Activated CD4-positive, alpha-beta memory T cell treated with anti-CD3 and anti-CD28 coated beads for 36 hours (primary cell): ENCODE results near the gene ARF6. TPM values are rescaled to one million over a fixed set of nuclear protein-coding genes. Genes with fewer than 3 reads are reported as not detected.

Source experiments
- CTCF ChIA-PET: fragments of 350-600 bp; sonication (Branson Sonifier 250); formaldehyde crosslinking; loops from one replicate; lab custom pipeline; 2021; ENCODE audit warnings: antibody characterized with exemption, inconsistent platforms; lab: Charles Lee
- POLR2A ChIA-PET: fragments of 350-600 bp; sonication (Branson Sonifier 250); formaldehyde crosslinking; loops from one replicate; lab custom pipeline; 2021; ENCODE audit warnings: antibody characterized with exemption; lab: Charles Lee
- DNase-seq: peaks from one replicate; pipeline ENCODE4 v3.0.0-alpha.2; 2020
- H3K27ac Mint-ChIP-seq: one replicate; pipeline ENCODE4 v1.8.0; 2021; ENCODE audit warnings: mixed read lengths
- H3K27me3 Mint-ChIP-seq: one replicate; pipeline ENCODE4 v1.8.0; 2021; ENCODE audit warnings: mixed read lengths
- H3K36me3 Mint-ChIP-seq: one replicate; pipeline ENCODE4 v1.8.0; 2021; ENCODE audit warnings: mixed read lengths
- H3K4me1 Mint-ChIP-seq: one replicate; pipeline ENCODE4 v1.8.0; 2021; ENCODE audit warnings: low read depth, mixed read lengths
- H3K4me3 Mint-ChIP-seq: one replicate; pipeline ENCODE4 v1.8.0; 2021; ENCODE audit warnings: mild to moderate bottlenecking, mixed read lengths
- H3K9me3 Mint-ChIP-seq: one replicate; pipeline ENCODE4 v1.8.0; 2021; ENCODE audit warnings: mixed read lengths
- intact Hi-C: fragments of 100-400 bp; cut with micrococcal nuclease; formaldehyde crosslinking; loops from one replicate; pipeline ENCODE4 v1.15.1; 2023
- total RNA-seq, 2 experiments: library from RNA; stranded (reverse); gene quantifications; one replicate each; pipeline ENCODE4 v1.2.3, GENCODE V29; 2021

Gene ARF6
- total RNA-seq, 2 experiments from 2014 or later = 198 to 202 TPM

DNA sequence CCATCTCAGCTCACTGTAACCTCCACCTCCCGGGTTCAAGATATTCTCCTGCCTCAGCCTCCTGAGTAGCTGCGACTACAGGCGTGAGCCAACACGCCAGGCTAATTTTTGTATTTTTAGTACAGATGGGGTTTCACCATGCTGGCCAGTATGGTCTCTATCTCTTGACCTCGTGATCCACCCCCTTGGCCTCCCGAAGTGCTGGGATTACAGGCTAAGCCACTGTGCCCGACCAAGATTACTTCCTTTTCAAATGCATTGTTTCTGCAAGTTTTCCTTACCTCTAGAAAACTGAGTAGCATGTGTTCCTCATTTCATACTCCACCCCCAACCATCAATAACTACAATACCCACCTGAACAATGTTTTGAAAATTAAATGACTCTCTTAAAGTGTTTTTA lies 13.1 kb downstream of the ARF6 start:
- Mint-ChIP-seq H3K27ac (no peak overlapping the region), H3K27me3 (no peaks in the 10 kb centered on the region)

DNA sequence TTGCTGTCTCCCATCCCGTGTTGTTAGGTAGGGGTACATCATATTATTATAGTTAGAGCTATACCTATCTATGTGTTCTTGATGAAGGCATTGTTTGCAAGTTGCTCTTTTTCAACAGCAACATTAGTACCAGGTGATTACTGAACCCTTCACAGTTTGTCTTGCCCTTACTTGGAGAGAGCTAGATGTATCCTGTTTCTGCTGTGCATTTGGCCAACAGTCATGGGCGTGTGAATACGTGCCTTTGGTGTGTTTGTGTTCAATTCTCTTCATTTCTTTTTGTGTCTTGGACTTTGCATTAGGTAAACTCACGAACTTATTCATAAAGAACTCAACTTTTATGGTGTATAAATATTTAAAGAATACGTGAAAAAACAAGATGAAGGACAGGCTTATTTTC lies 14.3 kb downstream of the ARF6 start:
- no peak for DNase-seq
- CTCF ChIA-PET = interaction anchor here (0.8 to 2.1 kb wide), 5 partner anchors 44 to 197 kb away, joined by 3 to 7 read pairs (median 3); partner anchors contain the start of gene NEMF
- H3K4me1 Mint-ChIP-seq = peaks cover 40% of the 10 kb centered on the region
- H3K27ac Mint-ChIP-seq = no peak overlapping the region
- intact Hi-C loops = no loop called here
- POLR2A ChIA-PET = interaction anchor here (0.8 to 1.8 kb wide), 9 partner anchors 8 to 106 kb away, joined by 3 to 5 read pairs (median 4); no protein-coding TSS in a partner anchor
- H3K9me3 Mint-ChIP-seq = no peaks in the 10 kb centered on the region
- H3K4me3 Mint-ChIP-seq = no peak overlapping the region
- peaks cover 2% of the 10 kb centered on the region for H3K36me3 Mint-ChIP-seq
- H3K27me3 Mint-ChIP-seq = no peaks in the 10 kb centered on the region

More for the DNA sequence above, 13.1 kb downstream of the ARF6 start:
- DNase-seq = no peak
- Mint-ChIP-seq H3K36me3 (peaks cover 2% of the 10 kb centered on the region), H3K9me3 (no peaks in the 10 kb centered on the region), H3K4me3 (no peak overlapping the region), H3K4me1 (peaks cover 33% of the 10 kb centered on the region)
- ChIA-PET POLR2A (interaction anchor here (1.3 to 1.8 kb wide), 3 partner anchors 43 to 107 kb away, joined by 3 to 6 read pairs (median 3); no protein-coding TSS in a partner anchor), CTCF (interaction anchor here (1.0 to 1.2 kb wide), 3 partner anchors 47 to 198 kb away, joined by 3 read pairs; no protein-coding TSS in a partner anchor)
- intact Hi-C loops = no loop called here

DNA sequence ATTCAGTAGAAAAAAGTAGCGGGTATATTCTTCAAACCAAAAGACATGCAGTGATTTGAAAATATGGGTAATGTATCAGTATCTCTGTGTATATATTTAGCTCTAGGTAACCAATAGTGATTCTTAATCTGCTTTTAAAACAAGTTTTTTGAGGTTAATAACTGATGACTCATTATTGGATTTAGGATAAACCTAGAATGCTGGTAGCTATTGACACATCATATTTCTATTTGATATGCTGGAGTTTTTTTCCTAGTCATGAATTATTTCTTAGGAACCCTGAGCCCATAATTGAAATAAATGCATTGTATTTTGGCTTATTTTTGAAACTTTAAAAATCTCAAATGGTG lies 15.5 kb downstream of the ARF6 start:
- intact Hi-C loops = no loop called here
- Mint-ChIP-seq H3K9me3 (no peaks in the 10 kb centered on the region), H3K4me1 (peaks cover 36% of the 10 kb centered on the region), H3K36me3 (peaks cover 2% of the 10 kb centered on the region), H3K4me3 (peak overlapping the region; percentile 5), H3K27ac (no peak overlapping the region), H3K27me3 (no peaks in the 10 kb centered on the region)
- DNase-seq = no peak
- POLR2A ChIA-PET = interaction anchor here (0.8 to 1.8 kb wide), 5 partner anchors 9 to 152 kb away, joined by 3 to 5 read pairs (median 4); no protein-coding TSS in a partner anchor
- CTCF ChIA-PET = interaction anchor here (0.6 to 2.1 kb wide), 2 partner anchors 196 to 950 kb away, joined by 3 to 7 read pairs; no protein-coding TSS in a partner anchor

GRCh38 chr14:49909016-49909415 lies 16.1 kb downstream of the ARF6 start:
- no peak for DNase-seq
- H3K27me3 Mint-ChIP-seq = no peaks in the 10 kb centered on the region
- ChIA-PET POLR2A (interaction anchor here (1.1 kb wide), 2 partner anchors 11 to 152 kb away, joined by 3 read pairs; no protein-coding TSS in a partner anchor), CTCF (no interaction called here)
- H3K36me3 Mint-ChIP-seq = peaks cover under 1% of the 10 kb centered on the region
- H3K9me3 Mint-ChIP-seq = no peaks in the 10 kb centered on the region
- no peak overlapping the region for H3K27ac Mint-ChIP-seq
- peaks cover 36% of the 10 kb centered on the region for H3K4me1 Mint-ChIP-seq
- H3K4me3 Mint-ChIP-seq = no peak overlapping the region
- intact Hi-C loops = no loop called here

- ChIA-PET CTCF (no interaction called here), POLR2A (no interaction called here)
- DNase-seq = no peak
- Mint-ChIP-seq H3K36me3 (no peaks in the 10 kb centered on the region), H3K27me3 (no peaks in the 10 kb centered on the region), H3K4me3 (no peak overlapping the region), H3K27ac (no peak overlapping the region), H3K4me1 (peaks cover 21% of the 10 kb centered on the region), H3K9me3 (no peaks in the 10 kb centered on the region)
- intact Hi-C loops = no loop called here
These were observed 22.2 kb downstream of the ARF6 start for GRCh38 chr14:49915085-49915484.

- POLR2A ChIA-PET = no interaction called here
- Mint-ChIP-seq H3K36me3 (no peaks in the 10 kb centered on the region), H3K27me3 (no peaks in the 10 kb centered on the region), H3K4me1 (peaks cover 23% of the 10 kb centered on the region), H3K9me3 (no peaks in the 10 kb centered on the region), H3K27ac (no peak overlapping the region), H3K4me3 (no peak overlapping the region)
- intact Hi-C loops = no loop called here
- CTCF ChIA-PET = interaction anchor here (1.2 kb wide), 1 partner anchor 27 kb away, joined by 3 read pairs; no protein-coding TSS in a partner anchor
- DNase-seq = no peak
These were observed 25.8 kb downstream of the ARF6 start for GRCh38 chr14:49918706-49919105.

DNA sequence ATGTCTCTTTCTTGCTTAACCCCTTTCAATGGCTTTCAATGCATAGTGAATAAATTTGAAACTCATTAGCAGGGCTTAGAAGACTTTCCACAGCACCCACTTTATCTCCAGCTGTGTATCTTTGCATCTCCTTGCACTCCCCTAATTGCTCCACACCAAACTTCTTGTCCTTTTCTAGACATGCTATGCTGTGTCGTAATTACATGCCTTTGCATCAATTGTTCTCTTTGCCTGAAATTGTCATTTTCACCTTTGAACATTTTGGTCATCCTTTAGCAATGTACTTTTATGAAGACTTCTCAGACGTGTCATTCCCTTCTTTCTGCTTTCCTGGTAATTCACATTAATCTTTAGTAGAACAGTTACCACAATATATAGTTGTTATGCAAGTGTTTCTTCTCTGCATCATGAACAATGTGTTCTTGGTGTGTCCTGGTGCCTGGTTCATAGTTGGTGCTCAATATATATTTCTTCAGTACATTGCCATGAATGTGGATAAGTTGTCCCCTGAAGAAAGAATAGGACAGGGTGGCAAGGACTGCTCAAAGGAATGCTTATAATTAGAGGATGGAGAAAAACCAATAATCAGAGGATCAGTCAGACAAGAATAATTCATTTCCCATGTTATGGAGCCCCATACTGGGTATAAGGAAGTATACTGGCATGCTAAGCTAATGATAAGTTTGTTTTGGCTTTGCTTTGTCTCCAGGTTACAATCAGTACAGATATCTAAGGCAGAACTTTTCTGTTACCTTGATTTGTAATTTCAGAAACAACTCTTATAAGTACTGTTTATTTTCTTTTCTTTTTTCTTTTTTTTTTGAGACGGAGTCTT lies 27.2 kb downstream of the ARF6 start:
- no peak overlapping the region for H3K27ac Mint-ChIP-seq
- intact Hi-C loops = no loop called here
- ChIA-PET POLR2A (no interaction called here), CTCF (no interaction called here)
- H3K9me3 Mint-ChIP-seq = no peaks in the 10 kb centered on the region
- no peaks in the 10 kb centered on the region for H3K36me3 Mint-ChIP-seq
- no peak overlapping the region for H3K4me3 Mint-ChIP-seq
- DNase-seq = no peak
- no peaks in the 10 kb centered on the region for H3K27me3 Mint-ChIP-seq
- peaks cover 18% of the 10 kb centered on the region for H3K4me1 Mint-ChIP-seq

GRCh38 chr14:49920935-49921334 lies 28.1 kb downstream of the ARF6 start:
- CTCF ChIA-PET = no interaction called here
- POLR2A ChIA-PET = no interaction called here

DNA sequence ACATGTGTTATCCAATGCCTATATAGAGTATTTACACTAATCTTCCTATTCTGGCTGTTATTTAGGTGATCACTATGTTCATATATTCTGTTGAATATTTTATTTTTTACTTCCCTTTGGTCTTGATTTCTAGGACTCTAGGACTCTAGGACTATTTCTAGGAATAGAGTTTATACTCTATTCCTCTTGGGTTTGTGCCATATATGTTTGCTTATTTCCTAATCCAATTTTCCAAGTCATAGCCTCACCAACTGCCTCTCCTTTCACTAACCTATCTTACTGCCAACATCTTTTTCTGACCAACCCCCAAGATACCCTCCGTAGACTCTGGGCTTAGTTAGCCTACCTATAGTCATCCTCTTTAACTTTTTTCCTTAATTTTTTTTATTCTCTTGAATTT lies 28.5 kb downstream of the ARF6 start:
- DNase-seq = no peak
- no peaks in the 10 kb centered on the region for H3K9me3 Mint-ChIP-seq
- no peaks in the 10 kb centered on the region for H3K36me3 Mint-ChIP-seq
- peaks cover 17% of the 10 kb centered on the region for H3K4me1 Mint-ChIP-seq
- CTCF ChIA-PET = no interaction called here
- no peak overlapping the region for H3K27ac Mint-ChIP-seq
- no peaks in the 10 kb centered on the region for H3K27me3 Mint-ChIP-seq
- intact Hi-C loops = no loop called here
- POLR2A ChIA-PET = no interaction called here
- H3K4me3 Mint-ChIP-seq = no peak overlapping the region

More at GRCh38 chr14:49920935-49921334, 28.1 kb downstream of the ARF6 start:
- no peaks in the 10 kb centered on the region for H3K9me3 Mint-ChIP-seq
- no peaks in the 10 kb centered on the region for H3K27me3 Mint-ChIP-seq
- no peaks in the 10 kb centered on the region for H3K36me3 Mint-ChIP-seq
- DNase-seq = no peak
- intact Hi-C loops = no loop called here
- H3K4me3 Mint-ChIP-seq = no peak overlapping the region
- peaks cover 17% of the 10 kb centered on the region for H3K4me1 Mint-ChIP-seq
- no peak overlapping the region for H3K27ac Mint-ChIP-seq

GRCh38 chr14:49923442-49923841 lies 30.6 kb downstream of the ARF6 start:
- Mint-ChIP-seq H3K9me3 (no peaks in the 10 kb centered on the region), H3K27ac (no peak overlapping the region), H3K27me3 (no peaks in the 10 kb centered on the region), H3K4me1 (peaks cover 17% of the 10 kb centered on the region), H3K36me3 (no peaks in the 10 kb centered on the region), H3K4me3 (no peak overlapping the region)
- DNase-seq = no peak
- ChIA-PET CTCF (no interaction called here), POLR2A (interaction anchor here (0.6 kb wide), 1 partner anchor 17 kb away, joined by 4 read pairs; no protein-coding TSS in a partner anchor)
- intact Hi-C loops = no loop called here

- Mint-ChIP-seq H3K27ac (no peak overlapping the region), H3K4me3 (no peak overlapping the region), H3K27me3 (no peaks in the 10 kb centered on the region), H3K4me1 (peaks cover 17% of the 10 kb centered on the region), H3K9me3 (no peaks in the 10 kb centered on the region), H3K36me3 (no peaks in the 10 kb centered on the region)
- CTCF ChIA-PET = interaction anchor here (0.6 kb wide), 1 partner anchor 639 kb away, joined by 3 read pairs; no protein-coding TSS in a partner anchor
- DNase-seq = no peak
- intact Hi-C loops = no loop called here
- POLR2A ChIA-PET = no interaction called here
These were observed 31.0 kb downstream of the ARF6 start for GRCh38 chr14:49923881-49924280.

DNA sequence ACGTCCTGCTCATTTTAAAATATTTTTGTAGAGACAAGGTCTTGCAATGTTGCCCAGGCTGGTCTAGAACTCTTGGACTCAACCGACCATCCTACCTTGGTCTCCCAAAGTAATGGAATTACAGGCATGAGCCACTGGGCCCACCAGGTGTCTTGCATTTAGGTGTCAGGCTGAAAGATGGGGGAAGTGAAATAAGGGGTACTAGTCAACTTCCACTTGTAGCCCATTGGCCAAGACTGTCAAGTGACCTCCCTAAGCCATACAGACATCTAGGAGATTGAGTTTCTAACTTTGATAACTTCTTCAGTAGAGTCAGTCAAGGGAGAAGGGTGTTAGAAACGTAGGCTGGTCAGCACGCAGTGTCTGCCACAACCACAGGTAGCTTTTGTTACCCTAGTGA lies 32.0 kb downstream of the ARF6 start:
- H3K36me3 Mint-ChIP-seq = no peaks in the 10 kb centered on the region
- H3K27ac Mint-ChIP-seq = no peak overlapping the region
- no peaks in the 10 kb centered on the region for H3K27me3 Mint-ChIP-seq
- DNase-seq = no peak
- no peaks in the 10 kb centered on the region for H3K9me3 Mint-ChIP-seq
- CTCF ChIA-PET = no interaction called here
- peaks cover 16% of the 10 kb centered on the region for H3K4me1 Mint-ChIP-seq
- POLR2A ChIA-PET = no interaction called here
- no peak overlapping the region for H3K4me3 Mint-ChIP-seq
- intact Hi-C loops = no loop called here
